Embryonic facial prominence (tissue), 1 donor: ENCODE data around the gene C5orf24.
A peak's percentile ranks its signal among the peaks of the same experiment; 100 is the strongest.
"Not testable (repeated sequence)": the region's sequence is repeated elsewhere in the genome, so short reads cannot be mapped to it uniquely, and the experiment has no call there.

Experiments used
- DNase-seq: peaks from one replicate; pipeline ENCODE4 v3.0.0-alpha.2; 2016; ENCODE audit errors: extremely low spot score

C5orf24 gene

DNA sequence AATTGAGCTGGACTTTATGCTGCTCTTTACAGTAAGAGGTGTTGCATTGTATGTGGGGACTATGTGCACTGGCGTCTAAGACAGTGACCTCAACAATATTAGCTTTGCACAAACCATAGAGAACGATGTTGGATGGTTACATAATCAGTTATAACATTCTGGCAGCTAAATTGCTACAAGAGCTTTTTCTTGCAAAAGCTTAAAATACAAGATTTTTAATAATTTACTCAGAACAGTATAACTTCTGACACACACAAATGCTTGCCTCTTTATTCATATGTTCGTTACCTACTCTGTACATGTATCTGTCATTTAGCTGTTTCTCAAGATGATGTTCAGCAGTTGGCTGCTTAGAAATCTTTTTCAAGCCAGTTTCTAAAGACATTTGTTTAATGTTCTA is 11.6 kb downstream of the C5orf24 start:
- DNase-seq: no peak

DNA sequence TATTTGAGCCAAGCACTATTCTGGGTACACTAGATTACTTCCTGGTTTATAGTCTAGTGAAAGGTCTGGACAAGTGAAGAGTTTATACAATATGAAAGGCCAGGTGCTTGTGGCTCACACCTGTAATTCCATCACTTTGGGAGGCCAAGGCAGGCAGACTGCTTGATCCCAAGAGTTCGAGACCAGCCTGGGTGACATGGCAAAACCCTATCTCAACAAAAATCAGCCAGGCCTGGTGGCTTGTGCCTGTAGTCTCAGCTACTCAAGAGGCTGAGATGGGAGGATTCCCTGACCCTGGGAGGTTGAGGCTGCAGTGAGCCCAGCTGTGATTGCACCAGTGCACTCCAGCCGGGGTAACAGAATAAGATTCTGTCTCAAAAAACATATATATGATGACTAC is 18.9 kb downstream of the C5orf24 start:
- no peak for DNase-seq

DNA sequence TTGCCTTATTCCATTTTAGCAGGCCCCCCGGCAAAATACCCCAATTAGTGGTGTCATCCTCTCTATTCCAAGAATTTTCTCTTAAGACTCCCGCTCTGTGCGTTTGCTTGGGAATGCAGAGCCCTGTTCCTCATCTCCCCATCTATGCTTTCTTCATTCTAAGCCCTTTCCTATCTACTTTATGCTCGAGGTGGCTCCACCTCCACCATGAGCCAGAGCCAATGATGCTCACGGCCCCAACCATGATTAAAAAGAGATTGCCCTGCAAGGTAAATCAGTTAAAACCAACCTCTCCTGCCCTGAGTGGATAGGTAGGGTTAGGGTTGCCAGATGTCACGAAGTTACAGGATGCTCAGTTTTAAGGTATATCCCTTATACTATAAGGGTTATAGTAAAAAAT is 27.7 kb downstream of the C5orf24 start:
- DNase-seq: no peak

DNA sequence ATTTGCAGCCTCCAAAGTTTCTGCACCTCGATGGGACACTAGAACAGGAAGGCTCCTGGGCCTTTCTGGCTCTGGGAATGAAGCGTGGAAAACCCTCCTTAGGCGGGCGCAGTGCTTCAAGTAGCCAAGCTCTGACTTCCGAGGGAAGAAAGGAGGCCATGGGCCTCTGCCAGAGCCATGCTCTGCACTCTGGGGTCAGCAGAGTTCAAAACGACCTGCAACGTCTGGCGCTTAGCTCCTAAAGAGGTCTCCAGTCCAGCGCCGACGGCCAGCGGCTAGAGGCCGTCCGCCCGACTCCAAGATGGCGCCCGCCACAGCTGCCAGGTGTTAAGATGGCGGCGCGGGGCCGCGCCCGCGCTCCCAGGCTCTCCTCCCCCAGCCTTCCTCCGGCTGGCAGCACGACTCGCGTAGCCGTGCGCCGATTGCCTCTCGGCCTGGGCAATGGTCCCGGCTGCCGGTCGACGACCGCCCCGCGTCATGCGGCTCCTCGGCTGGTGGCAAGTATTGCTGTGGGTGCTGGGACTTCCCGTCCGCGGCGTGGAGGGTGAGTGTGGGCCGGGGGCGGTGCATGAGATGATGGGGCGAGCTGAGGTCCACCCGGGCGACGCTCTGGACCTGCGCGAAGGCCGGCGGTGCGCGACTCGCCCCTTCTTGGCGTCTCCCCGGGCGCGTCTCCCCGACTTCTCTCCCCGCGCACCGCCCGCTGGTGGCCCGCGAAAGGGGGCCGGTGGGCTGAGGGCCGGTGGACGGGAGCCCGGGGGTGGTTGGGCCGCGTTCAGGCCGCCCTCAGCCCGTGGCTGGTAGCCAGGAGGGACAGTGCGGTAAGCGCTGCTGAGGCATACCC is 28.4 kb downstream of the C5orf24 start, which contains the start of gene TXNDC15:
TXNDC15 (plus strand) TSS at position 385 of the 844 bp plus-strand sequence; CDS start at position 442, 57 bp downstream.
- DNase-seq: peak; percentile 82

DNA sequence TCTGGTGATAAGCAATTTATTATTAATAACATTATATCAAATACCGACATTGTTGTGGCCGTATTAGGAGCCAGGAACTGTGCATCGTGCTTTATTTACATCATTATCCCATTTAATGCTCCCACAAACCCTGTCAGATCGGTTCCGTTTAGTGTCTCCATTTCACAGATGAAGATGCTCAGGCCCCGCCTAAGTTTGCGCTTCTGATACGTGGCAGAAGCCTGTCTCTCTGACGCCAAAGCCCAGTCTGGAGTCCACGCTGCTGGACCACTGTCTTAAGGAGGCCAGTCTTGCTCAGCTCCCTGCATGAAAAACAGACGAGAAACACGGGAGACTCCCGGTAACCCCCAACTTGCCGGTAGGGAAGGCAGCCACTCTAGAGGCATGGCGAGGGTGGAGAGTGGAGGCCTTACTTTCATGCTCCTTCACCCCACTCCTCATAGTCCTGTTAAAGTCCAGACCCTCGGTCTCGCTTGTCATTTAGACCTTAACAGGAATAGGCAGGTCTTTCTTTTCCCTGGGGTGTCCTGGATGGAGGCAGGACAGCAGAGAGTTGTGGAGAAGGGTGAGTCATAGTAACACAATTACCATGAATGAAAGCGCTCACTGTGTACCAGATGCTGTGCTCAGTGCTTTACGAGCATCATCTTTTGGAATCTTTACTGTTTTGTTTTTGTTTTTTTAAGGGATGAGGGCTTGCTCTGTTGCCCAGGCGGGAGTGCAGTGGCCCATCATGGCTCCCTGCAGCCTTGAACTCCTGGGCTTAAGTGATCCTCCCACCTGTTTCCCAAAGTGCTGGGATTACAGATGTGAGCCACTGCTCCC is 29.3 kb downstream of the C5orf24 start:
- DNase-seq: no peak

DNA sequence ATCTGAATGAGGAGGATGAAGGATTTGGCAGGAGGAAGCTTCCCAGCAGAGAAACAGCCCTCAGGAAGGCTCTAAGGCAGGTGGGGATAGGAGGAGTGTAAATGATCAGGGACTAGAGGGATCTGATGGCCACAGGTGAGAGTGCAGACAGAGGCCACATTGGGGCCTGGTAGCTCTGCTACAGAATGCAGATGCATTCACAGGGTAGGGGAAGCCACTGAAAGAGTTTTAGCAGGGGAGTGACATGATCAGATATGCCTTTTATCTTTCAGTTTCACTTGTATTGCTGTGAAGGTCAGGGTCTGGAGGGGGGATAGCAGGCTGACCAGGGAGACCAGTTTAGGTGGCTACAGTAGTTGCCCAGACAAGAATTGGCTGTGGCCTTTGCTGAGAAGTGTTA is 31.4 kb downstream of the C5orf24 start:
- DNase-seq: no peak

DNA sequence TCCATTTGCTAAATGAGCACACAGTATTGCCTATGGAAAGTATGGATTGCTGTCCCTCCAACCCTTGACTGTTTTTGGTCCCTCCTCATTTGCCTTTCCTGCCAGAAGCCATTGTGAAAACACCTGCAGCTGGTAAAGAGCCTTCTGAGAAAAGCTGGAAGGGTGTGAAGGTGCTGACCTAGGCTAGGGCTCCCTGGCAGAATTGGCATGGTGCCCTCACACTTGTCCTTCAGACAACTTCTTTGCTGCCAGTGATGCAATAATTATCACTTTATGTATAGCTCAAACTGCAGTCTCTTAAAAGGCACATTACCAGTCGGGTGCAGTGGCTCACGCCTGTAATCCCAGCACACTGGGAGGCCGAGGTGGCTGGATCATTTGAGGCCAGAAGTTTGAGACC is 32.6 kb downstream of the C5orf24 start:
- no peak for DNase-seq

DNA sequence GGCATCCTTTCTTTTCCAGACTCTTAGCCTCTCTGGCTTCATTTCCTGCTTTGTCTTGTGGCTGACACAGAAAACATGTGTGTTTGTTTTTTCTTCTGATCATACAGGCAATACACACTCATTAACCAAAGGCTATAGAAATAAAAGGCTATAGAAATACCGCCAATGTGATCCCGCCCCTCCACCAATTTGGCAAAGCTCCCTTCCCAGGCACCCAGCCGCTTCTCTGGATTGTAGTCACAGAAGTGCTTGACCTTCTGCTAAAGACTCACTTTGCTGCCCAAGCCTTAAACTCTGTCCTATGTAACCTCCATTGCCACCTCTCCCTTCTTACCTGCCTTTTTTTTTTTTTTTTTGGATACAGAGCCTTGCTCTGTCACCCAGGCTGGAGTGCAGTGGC is 33.7 kb downstream of the C5orf24 start:
- DNase-seq: no peak

DNA sequence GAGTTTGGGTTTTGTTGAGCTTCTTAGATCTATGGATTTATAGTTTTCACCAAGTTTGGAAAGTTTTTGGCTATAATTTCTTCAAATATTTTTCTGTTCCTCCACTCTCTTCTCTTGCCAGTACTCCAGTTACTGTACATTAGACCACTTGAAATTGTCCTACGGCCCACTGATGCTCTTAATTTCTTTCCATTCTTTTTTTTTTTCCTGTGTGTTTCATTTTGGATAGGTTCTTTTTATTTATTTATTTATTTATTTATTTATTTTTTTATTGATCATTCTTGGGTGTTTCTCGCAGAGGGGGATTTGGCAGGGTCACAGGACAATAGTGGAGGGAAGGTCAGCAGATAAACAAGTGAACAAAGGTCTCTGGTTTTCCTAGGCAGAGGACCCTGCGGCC is 35.2 kb downstream of the C5orf24 start:
- DNase-seq: not testable (repeated sequence)

DNA sequence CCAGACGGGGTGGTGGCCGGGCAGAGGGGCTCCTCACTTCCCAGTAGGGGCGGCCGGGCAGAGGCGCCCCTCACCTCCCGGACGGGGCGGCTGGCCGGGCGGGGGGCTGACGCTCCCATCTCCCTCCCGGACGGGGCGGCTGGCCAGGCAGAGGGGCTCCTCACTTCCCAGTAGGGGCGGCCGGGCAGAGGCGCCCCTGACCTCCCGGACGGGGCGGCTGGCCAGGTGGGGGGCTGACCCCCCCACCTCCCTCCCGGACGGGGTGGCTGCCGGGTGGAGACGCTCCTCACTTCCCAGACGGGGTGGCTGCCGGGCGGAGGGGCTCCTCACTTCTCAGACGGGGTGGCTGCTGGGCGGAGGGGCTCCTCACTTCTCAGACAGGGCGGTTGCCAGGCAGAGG is 35.9 kb downstream of the C5orf24 start:
- not testable (repeated sequence) for DNase-seq

DNA sequence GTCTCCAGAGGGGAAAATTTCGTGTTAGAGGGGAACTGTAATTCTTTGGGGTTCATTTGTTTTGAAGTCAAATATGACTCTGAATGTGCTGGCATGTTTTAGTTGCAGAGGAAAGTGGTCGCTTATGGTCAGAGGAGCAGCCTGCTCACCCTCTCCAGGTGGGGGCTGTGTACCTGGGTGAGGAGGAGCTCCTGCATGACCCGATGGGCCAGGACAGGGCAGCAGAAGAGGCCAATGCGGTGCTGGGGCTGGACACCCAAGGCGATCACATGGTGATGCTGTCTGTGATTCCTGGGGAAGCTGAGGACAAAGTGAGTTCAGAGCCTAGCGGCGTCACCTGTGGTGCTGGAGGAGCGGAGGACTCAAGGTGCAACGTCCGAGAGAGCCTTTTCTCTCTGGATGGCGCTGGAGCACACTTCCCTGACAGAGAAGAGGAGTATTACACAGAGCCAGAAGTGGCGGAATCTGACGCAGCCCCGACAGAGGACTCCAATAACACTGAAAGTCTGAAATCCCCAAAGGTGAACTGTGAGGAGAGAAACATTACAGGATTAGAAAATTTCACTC is 41.9 kb downstream of the C5orf24 start:
- no peak for DNase-seq

DNA sequence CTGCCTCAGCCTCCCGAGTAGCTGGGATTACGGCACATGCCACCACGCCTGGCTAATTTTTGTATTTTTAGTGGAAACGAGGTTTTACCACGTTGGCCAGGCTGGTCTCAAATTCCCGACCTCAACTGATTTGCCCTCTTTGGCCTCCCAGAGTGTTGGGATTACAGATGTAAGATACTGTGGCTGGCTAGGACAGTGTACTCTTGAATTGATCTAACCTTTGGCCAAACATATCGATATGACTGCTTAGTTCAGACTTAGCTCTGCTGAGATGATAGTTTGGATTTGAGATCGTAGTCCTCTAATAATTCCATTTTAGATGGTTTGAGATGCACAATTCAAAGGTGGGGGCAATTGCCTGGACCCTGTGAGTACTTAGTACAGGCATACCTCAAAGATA is 43.6 kb downstream of the C5orf24 start:
- no peak for DNase-seq

DNA sequence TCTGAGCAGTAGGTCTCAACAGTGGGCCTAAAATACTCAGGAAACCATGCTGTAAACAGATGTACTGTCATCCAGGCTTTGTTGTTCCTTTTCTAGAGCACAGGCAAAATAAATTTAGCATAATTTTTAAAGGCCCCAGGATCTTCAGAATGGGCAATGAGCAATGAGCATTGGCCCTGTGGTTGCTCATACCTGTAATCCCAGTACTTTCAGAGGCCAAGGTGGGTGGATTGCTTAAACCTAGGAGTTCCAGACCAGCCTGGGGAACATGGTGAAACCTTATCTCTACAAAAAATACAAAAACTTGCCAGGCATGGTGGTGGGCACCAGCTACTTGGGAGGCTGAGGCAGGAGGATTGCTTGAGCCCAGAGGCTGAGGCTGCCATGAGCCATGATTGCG is 45.7 kb downstream of the C5orf24 start:
- no peak for DNase-seq

DNA sequence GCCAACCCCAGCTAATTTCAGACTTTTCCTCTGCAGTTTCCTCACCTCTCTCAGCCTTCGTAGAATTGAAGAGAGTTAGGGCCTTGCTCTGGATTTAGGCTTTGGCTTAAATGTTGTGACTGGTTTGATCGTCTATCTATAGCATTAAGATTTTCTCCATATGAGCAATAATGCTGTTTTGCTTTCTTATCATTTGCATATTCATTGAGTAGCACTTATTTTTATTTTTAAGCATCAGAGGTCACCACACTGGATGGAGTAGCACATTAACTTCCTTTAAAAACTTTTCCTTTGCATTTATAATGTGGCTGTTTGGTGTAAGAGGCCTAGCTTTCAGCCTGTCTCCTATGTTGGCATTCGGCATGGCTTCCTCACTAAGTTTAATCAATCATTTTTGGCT is 46.5 kb downstream of the C5orf24 start:
- no peak for DNase-seq

DNA sequence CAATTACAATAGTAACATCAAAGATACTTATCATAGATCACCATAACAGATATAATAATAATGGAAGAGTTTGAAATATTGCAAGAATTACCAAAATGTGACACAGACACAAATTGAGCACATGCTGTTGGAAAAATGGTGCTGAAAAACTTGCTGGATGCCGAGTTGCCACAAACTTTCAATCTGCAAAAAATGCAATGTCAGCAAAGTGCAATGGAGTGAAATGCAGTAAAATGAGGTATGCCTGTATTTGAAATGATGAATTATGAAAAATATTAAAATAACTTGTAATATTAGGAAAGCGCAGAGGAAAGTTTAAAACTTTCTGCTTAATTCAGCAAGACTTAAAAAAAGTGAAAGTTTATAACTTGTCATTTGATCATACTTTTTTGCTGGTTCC is 47.2 kb downstream of the C5orf24 start:
- DNase-seq: no peak

DNA sequence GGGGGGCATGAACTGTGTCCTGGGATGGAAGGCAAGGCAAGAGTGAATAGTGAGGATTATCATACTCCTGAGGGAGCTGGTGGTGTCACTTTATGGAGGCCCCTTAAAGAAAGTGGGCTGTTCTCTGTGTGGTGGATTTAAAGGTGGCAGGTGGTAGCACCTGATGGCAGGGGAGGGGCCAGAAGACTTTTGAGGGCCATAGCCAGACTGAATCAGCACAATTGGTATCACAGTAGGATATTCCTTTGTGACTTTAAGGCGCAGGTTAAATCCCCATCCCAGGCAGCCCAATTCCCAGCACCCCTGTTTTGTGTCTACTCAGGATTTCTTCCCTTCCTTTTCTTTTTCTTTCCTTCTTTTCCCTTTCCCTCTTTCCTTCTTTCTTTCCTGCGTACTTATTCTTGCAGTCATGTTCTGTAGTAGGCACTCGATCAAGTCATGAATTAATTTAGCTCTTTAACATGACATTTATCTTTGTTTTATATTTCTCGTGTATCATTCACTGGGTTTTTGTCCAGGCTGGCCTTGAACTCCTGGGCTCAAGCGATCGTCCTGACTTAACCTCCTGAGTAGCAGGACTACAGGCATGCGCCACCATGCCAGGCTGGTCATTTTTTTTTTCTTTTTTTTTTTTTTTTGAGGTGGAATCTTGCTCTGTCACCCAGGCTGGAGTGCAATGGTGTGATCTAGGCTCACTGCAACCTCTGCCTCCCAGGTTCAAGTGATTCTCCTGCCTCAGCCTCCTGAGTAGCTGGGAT is 48.2 kb downstream of the C5orf24 start:
- DNase-seq: no peak

DNA sequence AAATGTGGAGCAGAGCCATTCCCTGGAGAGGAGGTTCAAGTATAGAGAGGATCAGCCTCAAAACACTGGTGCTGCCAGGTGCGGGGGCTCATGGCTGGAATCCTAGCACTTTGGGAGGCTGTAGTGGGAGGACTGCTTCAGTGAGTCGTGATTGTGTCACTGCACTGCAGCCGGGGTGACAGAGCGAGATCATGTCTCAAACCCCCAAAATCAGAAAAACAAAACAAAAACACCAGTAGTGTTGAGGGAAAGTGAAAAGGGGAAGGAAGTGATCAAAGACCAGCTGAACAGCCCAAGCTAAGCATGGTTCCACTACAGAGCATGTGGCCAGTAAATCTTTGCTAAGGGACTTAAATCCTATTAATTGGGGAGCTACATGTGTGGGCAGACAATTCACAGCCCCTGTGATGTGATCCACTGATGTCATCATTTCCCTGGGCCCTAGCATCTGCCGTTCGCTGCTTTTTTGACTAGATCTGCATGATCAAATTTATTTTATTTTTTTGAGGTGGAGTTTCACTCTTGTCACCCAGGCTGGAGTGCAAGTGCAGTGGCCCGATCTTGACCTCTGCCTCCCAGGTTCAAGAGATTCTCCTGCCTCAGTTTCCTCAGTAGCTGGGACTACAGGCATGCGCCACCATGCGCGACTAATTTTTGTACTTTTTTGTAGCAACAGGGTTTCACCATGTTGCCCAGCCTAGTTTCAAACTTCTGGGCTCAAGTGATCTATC is 56.5 kb downstream of the C5orf24 start:
- no peak for DNase-seq

DNA sequence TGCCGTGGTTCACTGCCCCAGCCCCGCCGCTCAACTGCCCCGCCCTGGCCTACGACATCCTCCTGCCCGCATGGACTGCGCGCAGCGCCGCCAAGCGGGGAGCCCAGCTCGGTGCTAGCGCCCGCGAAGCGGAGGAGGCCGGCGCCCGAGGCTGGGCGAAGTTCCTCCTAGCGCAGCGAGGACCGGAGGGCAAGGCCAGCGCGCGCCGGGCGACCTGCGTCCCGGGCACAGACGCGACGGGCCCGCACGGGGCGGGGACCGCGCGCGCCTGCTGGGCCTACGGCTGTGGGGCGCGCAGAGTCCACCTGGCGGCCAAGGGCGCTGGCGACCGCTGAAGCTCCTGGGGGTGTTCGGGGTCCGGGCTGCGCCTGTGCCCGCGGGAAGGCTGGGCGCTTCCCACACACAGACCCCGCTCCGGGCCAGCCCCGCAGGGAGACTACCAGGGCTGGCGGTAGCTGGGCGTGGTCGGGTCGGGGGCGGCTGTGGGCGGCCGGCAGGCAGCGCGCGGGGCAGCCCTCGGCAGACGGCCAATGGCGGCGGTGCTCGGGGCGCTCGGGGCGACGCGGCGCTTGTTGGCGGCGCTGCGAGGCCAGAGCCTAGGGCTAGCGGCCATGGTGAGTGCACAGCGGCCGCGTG is 59.0 kb downstream of the C5orf24 start, which contains the start of gene PCBD2:
PCBD2 (plus strand) TSS at position 522 of the 636 bp plus-strand sequence; CDS start at position 531, 9 bp downstream.
- DNase-seq: peak; percentile 61

DNA sequence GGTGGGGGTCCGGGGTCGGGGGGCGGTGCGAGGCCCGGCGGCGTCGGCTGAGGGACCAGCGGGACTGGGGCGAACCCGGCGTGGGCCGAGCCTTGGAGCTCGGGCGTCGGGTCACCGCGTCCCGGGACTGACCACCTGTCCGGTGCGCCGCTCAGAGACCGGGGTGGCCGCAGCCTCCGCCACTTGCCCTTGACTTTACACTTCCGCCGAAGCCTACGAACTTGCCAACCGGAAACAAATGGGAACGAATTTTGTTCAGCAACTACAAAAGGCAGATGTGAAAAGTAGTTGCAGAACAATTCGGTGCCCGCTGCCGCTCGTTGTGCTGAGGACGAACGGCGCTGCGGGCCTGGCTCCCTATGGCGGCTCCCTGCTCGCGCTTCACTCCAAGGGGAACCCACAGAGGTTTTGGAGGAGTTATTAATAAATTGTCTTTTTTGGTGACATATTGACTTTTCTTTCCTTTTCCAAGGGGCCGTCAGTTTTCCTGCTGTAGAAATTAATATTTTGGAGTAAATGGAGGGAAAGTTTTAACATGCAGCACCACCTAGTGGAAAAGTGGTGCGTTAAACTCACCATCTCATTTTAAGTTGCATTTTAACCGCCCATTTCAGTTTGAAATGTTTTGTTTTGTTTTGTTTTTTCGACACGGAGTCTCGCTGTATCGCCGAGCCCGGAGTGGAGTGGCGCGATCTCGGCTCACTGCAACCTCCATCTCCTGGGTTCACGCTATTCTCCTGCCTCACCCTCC is 59.7 kb downstream of the C5orf24 start:
- peak; percentile 60 for DNase-seq

DNA sequence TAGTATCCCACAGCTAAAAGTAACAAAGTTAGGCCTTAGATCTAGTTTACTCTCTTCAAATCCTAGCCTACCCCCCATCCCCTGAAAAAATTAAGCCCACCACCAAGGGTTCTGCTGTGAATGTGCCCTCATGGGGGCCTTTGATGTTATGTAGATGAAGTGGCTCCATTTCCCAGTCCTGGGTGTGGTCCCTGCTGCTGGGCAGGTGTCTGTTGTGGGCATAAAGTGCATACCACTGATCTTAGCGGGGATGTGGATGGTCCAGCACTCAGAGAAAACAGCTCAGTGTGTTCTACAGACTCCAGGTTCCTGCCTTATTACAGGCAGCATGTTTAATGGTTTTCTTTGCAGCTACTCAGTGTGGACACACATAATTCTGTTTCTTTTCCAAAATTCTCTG is 61.0 kb downstream of the C5orf24 start:
- DNase-seq: no peak
